WERI-Rb-1 (cell line): Measurements from ENCODE around the gene IL2RG.

ENCODE experiments used
- DNase-seq: peaks from one replicate; pipeline ENCODE4 v3.0.0-alpha.2; 2020
- H3K27ac ChIP-seq: fragments of 250-450 bp; sonication (Bioruptor Pico); 2 replicates; pipeline ENCODE4 v1.5.1; 2020; ENCODE audit warnings: mild to moderate bottlenecking, moderate library complexity
- H3K27me3 ChIP-seq: fragments of 250-450 bp; sonication (Bioruptor Pico); 2 replicates; pipeline ENCODE4 v1.5.1; 2021; ENCODE audit warnings: mild to moderate bottlenecking, low read depth, moderate library complexity; ENCODE audit not compliant: insufficient read depth, severe bottlenecking
- H3K36me3 ChIP-seq: fragments of 250-450 bp; sonication (Bioruptor Pico); 2 replicates; pipeline ENCODE4 v1.5.1; 2020; ENCODE audit warnings: mild to moderate bottlenecking, moderate library complexity
- H3K4me3 ChIP-seq: 2 replicates; pipeline ENCODE4 v1.5.1; 2011; ENCODE audit warnings: low read depth, mild to moderate bottlenecking, control low read depth, low read length
- H3K9me3 ChIP-seq: fragments of 250-450 bp; sonication (Bioruptor Pico); 2 replicates; pipeline ENCODE4 v1.5.1; 2021; ENCODE audit warnings: mild to moderate bottlenecking, moderate library complexity; ENCODE audit not compliant: severe bottlenecking
- CTCF ChIP-seq: IDR thresholded peaks from 2 replicates; pipeline ENCODE4 v1.5.1; 2011; ENCODE audit warnings: low read depth, mild to moderate bottlenecking, control low read depth, inconsistent platforms, low read length

Gene IL2RG

GRCh38 chrX:71098951-71099506 lies 12.3 kb downstream of the IL2RG start:
- Histone ChIP-seq H3K4me3 (no peak overlapping the region), H3K27ac (no peak overlapping the region), H3K27me3 (peaks cover 30% of the 10 kb centered on the region)

GRCh38 chrX:71098302-71098701 lies 13.1 kb downstream of the IL2RG start:
- no peaks in the 10 kb centered on the region for H3K36me3 ChIP-seq
- TF ChIP-seq CTCF, result peak; percentile 51
- DNase-seq, result peak; percentile 69
- H3K27ac ChIP-seq, result no peak overlapping the region
- no peak overlapping the region for H3K4me3 ChIP-seq
- H3K9me3 ChIP-seq, result no peaks in the 10 kb centered on the region
- H3K27me3 ChIP-seq, result peaks cover 35% of the 10 kb centered on the region

More at GRCh38 chrX:71098951-71099506, 12.3 kb downstream of the IL2RG start:
- Histone ChIP-seq H3K36me3 (no peaks in the 10 kb centered on the region), H3K9me3 (no peaks in the 10 kb centered on the region)
- no peak for TF ChIP-seq CTCF
- DNase-seq, result no peak

GRCh38 chrX:71096760-71097032 lies 14.7 kb downstream of the IL2RG start:
- H3K27me3 ChIP-seq, result peaks cover 35% of the 10 kb centered on the region
- H3K36me3 ChIP-seq, result no peaks in the 10 kb centered on the region
- no peak overlapping the region for H3K27ac ChIP-seq
- no peaks in the 10 kb centered on the region for H3K9me3 ChIP-seq
- no peak for TF ChIP-seq CTCF
- DNase-seq, result no peak
- H3K4me3 ChIP-seq, result peak overlapping the region; percentile 65

GRCh38 chrX:71095981-71096759 lies 15.2 kb downstream of the IL2RG start:
- Histone ChIP-seq H3K4me3 (peak overlapping the region; percentile 65), H3K9me3 (no peaks in the 10 kb centered on the region), H3K27me3 (peaks cover 35% of the 10 kb centered on the region), H3K36me3 (no peaks in the 10 kb centered on the region), H3K27ac (no peak overlapping the region)
- TF ChIP-seq CTCF, result no peak
- DNase-seq, result no peak

- Histone ChIP-seq H3K4me3 (peak within 1 kb of the TSS; percentile 65), H3K36me3 (no peaks in the 10 kb centered on the region), H3K27ac (no peak within 1 kb of the TSS), H3K9me3 (no peaks in the 10 kb centered on the region), H3K27me3 (peaks cover 35% of the 10 kb centered on the region)
- peak; percentile 91 for DNase-seq
- no peak for TF ChIP-seq CTCF
Measured at GRCh38 chrX:71095555-71095980, 15.8 kb downstream of the IL2RG start, which contains the start of gene FOXO4. FOXO4 (plus strand) TSS chrX:71095851; CDS start chrX:71096529, 678 bp downstream.
